CD4-positive, alpha-beta T cell treated with Interleukin-17A for 1 hour (primary cell): ENCODE data around the gene COA8.

Experiments
- DNase-seq: peaks from one replicate; pipeline ENCODE4 v3.0.0-alpha.2; 2020

COA8 gene

DNA sequence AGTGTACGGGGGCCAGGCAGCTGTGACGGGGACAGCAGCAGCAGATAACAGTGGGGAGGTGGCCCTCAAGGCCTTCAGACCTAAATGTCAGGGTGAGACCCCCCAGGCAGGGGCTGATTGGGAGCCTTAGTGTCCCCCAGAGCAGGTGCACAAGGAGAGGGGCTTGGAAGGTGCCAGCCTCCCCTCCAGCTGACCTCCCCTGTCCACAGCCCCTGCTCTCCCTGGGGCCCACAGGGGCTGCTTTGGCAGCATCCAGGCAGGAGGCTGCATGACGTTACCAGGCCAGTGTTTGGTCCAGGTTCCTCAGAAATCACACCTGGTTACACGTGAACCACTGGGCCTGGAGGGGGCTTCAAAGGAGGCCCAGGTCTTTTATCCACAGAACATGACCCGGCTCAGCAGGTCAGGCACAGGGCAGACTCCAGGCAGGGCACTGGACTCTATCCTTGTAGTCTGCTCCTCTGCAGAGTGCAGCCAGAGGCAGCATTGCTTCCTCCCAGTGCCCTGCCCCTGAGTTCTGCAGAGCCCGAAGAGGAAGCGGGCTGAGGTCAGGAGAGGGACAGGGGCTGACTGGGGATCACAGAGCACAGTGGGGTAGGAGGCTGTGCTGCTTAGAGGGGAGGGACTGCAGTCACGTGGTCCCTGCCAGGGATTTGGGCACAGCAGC is 36.4 kb upstream of the COA8 start:
- DNase-seq, result no peak

DNA sequence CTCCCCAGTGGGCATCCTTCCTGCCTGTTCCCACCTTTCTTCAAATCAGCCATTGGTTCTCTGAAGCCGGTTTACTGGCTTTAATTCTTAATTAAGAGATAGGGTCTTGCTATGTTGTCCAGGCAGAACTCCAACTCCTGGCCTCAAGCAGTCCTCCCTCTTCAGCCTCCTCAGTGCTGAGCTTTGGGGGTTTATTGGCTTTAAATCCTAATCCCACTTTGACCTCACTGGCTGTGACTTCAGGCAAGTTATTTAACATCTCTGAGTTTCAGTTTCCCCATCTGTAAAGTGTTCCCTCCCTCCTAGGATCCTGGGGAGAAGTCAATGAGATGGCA is 35.9 kb upstream of the COA8 start:
- no peak for DNase-seq

DNA sequence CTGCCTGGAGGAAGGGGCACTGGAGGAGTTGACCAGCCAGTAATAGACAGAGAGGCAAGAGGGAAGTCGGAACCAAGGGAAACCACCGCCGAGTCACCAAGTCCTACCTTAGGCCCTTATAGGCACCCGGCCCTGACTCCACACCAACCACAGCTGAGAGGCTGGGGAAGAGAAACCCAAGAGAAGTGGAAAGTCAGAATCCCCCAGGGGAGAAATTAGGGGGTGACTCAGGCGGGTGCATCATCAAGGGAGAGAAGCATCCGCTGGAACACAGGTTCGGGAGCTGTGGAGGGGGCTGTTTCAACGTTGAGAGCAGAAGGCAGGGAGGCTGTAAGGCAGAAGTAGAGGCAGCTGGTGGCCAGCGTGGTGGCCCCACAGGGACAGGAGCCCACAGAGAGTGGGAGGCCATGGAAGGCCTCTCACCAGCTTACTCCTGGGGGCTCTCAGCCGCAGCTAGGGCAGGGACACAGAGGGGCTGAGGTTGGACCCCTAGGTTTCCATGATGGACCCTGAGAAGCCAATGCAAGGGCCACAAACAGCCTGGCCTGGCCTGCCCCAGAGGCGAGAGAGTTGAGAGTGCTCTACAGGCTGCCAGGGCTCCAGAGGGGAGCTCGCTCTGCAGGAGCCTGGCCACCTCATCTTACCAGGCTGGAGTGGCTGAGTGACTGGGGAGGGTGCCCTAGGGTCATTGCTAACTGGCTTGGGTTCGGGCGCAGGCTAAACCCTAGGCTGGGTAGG is 35.2 kb upstream of the COA8 start:
- DNase-seq, result no peak

DNA sequence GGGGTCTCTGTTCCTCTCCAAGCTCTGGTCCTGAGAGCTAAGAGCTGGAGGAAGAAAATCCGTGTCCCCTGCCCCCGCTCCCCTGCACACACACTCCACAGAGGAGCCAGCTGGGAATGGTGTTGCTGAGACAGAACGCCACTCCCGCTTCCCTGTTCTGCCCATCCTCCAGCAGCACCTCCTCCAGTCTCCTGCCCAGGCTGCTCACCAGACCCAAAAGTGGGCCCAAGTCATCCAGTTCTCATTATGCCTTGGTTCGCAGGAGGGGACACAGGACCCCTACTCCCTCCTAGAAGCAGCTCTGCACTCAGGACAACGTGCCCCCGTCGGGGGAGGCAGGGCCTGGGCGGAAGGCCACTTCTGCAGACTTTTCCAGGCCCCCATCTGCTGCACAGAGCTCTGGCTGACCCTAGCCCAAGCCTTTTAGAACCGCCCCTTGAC is 34.6 kb upstream of the COA8 start:
- DNase-seq, result no peak

DNA sequence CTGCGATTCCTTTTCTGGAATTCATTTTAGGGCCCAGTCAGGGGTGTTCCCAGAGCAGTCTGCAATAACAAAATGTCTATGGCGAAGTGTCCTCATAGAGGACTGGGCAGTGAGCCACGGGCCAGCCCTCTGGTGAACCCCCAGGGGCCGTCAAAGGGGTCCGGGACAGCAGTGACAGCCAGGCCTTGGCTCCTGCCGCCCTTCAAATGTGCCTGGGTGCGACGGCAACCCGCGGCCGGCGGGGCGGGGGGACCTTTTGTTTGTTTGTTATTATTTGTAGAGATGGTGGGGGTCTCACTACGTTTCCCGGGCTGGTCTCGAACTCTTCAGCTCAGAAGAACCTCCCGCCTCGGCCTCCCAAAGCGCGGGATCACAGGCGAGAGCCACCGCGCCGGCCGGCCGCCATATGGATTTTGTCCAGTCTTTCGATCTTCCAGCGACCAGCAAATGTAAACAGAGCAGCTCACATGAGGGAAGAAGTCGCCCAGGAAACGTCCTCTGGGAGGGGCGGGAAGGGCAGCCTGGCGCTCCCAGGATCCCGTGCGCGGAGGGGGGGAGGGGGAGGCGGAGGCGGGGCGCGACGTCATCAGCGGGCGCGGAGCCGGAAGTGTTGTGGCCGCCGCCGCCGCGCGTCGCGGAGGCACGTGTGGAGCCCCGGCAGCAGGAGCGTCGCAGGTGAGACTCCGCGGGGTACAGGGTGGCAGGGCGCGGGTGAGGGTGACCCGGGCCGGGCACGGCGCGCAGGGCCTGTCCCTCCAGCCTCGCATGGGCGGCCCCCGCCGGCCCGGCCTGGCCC is 34.0 kb upstream of the COA8 start, which contains the start of gene TRMT61A:
TSS of gene TRMT61A (plus strand) at position 610 of the 796 bp plus-strand sequence. CDS start 783 bp downstream, outside the sequence.
- peak; percentile 85 for DNase-seq

DNA sequence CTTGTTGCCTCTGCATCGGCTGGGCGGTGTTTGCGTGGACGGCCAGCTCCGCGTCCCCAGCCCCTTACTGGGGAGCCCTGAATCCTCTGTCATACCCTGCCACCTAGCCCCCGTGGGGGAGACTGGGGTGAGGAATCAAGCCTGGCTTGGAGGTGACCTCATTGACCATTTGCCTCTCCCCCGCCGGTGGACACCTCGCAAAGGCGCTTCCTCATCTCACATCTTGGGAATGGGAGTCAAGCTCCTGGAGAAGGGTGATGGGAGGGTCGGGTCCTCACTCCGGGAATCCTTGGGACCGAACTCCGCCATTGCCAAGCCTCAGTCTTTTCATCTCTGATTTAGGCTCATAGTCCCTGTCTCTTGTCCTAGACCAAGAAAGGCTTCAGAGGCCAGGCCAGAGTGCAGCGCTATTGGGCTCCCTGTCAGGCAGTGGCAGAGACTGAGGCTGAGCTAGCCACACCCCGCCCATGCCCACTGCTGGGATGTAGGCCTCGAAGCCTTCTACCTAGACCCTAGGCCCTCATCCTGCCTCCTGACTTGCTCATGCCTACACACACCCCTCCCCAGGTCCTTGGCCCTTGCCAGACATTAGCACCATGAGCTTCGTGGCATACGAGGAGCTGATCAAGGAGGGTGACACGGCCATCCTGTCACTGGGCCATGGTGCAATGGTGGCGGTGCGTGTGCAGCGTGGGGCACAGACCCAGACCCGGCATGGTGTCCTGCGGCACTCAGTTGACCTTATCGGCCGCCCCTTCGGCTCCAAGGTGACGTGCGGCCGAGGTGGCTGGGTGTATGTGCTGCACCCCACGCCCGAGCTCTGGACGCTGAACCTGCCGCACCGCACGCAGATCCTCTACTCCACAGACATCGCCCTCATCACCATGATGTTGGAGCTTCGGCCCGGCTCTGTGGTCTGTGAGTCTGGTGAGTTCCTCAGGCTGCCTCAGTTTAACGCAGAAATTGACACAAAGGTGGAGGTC is 33.1 kb upstream of the COA8 start:
- no peak for DNase-seq

DNA sequence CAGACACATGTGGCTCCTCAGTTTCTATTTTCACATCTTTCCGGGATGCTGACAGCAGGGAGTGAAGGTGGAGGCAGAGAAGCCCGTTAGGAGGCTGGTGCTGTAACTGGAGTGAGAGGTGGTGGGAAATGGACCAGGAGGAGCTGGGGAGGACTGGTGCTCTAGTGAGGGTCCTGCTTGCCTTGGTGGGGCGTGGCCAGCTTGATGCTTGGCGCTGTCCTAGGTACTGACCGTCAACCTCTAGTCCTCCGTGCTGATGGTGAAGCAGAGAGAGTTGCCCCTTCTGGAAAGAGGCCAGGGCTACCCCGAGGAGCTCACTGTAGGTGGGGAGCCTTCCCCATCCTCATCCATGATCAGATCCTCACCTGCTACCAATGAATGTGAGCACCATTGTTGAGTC is 32.4 kb upstream of the COA8 start:
- no peak for DNase-seq

DNA sequence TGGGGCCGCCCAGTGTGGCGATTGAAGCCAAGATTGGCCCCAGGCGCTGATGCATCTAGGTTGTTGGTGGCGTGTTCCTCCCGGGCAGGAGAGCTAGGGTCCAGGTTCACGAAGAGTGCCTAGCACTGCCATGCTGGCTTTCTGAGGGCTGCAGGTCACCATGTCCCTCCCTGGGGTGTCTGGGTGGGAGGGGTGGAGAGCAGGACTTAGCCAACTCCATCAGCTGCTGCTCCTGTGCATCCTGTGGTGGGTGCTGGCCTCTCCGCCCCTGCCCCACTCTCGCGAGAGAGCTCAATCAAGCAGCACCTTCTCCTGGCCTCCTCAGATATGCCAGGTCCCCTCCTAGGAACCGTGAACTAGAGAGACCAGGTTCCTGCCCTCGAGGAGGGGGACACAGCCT is 31.9 kb upstream of the COA8 start:
- no peak for DNase-seq

DNA sequence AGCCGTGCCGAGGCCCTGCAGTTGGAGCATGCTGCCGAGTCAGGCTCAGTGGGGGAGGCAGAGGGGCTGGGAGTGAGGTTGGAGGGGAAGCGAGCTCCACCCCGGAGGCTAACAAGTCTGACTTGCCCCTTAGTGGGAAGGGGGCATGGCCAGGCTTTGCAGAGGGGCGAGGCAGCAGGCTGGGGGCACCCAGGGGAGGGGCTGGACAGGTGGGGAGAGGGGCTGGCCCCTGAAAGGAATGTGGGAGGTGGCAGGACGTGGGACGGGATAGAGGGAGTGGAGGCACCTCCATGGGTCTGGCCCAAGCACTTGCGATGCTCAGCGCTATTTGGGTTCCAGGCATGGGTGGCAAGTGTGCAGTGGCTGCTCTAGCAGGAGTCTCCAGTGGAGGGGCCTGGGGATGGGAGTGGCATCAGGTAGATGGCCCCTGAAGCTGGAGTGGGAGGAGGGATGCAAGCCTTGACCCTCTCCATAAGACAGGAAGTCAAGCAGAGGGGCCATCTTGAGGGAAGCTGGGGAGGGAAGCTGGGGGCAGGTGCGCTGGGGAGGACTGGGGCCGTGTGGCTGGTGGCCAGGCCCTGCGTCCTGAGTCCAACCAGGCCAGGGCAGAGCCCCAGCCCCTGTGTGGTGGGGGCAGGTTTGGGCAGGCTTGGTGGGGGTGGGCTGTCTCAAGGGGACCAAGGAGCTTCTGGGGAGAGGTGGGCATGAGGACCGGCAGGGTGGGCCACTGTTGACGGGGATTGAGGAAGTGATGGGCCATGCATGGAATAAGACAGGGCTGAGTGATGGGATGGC is 31.1 kb upstream of the COA8 start:
- no peak for DNase-seq

DNA sequence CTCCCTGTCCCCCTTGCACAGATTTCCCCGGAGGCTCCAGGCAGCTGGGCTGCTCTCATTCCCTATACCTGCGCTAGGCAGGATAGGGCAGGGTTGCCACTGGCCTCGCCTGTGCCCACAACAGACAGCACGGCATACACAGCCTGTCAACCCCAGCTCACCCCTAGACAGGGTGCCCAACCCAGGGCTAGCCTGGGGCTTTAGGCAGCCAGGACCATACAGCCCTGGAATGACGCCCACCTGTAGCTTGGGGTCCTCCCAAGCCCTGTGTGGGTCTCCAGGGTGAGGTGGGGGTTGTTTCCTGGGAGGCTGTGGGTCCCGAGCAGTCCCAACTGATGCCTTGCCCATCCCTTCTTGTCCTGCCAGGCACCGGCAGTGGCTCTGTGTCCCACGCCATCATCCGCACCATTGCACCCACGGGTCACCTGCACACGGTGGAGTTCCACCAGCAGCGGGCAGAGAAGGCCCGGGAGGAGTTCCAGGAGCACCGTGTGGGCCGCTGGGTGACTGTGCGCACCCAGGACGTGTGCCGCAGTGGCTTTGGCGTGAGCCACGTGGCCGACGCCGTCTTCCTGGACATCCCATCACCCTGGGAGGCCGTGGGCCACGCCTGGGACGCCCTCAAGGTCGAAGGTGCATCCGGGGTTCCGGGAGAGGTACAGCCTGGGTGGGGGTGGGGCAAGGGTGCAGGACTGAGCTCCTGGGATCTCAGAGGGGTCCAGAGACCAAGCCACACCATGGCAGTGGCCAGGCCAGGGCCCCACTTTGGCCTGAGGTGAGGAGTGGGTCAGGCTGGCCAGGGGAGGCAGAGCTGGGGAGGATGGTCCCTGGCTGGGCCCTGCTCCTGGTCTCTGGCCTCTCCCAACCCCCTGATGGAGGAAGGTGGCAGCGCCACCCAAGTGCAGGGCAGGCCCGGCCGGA is 30.3 kb upstream of the COA8 start:
- no peak for DNase-seq

DNA sequence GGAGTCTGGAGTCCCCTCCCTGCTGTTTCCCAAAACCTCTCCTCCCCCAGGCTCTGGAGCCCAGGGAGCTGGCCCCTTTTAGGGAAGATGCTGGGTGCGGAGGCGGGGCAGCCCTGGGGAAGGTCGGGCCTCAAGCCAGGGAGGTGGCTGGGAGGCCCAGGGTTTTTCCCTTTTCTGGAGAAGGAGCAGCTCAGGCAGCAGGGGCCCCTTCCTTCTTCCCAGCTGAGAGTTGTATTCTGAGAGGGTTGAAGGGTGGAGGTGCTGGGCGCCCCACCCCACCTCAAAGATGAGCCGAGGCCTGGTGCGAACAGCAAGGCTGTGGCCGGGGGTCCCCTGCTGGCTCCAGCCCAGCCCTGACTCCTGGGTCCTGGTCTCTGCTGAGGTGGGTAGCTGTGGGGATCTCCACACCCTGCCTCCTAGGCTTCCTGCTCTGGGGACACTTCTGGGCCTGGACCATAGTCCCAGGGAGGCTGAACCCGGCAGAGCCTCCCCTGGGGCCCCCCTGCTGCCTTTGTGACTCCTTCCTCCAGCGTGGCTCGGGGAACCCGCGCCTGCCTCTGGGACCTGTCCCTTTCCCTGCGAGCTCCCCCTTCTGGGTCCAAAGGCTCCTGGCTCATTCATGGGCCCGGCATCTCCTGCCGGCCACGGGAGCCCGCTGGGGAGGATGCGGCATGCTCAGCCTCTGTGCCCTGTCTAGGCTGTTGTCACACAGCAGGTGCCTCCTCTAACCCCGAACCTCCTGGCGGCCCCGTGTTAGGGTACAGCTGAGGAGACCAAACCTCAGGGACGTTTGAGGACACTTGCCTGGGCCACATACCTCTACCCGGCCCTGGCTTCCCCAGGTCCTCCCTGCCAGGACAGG is 29.4 kb upstream of the COA8 start:
- DNase-seq, result no peak

DNA sequence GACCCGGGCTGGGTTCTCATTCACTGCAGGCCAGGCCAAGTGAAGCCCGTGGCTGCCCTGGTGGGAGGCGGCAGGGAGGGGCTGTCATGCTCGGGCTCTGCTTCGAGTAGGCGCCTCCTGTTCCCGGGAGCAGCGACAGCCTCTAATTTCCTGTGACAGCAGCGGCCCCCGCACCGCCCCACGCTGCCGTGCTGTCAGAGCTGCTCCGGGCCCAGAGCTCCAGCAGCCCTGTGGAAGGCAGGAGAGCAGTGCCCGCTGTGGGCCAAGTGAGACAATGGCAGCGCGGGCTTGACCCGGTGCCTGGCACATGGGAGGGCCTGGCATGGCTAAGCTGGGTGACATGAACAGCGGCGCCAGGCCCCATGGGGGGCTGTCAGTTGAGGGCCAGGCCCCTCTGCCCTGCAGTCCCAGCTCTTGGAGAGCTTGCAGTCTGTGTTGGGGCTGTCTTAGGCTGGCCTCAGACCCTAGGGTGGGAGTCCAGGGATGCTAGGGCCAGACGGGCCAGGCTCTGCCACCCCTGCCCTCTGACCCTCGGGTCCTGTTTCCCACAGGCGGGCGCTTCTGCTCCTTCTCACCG is 28.7 kb upstream of the COA8 start:
- DNase-seq, result no peak

DNA sequence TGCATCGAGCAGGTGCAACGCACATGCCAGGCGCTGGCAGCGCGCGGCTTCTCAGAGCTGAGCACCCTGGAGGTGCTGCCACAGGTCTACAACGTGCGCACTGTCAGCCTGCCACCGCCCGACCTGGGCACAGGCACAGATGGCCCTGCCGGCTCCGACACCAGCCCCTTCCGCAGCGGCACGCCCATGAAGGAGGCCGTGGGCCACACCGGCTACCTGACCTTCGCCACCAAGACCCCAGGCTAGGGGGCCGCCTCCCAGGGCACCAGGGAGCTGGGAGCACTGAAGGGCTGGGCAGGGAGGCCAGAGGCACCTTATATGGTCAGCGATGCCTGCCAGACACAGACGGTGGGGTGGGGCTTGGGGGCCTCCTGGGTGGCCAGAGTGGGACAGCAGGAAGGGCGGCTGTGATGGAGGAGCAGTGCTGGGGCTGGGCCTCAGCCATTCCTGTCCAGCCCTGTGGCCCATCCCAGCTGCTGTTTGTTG is 28.1 kb upstream of the COA8 start:
- DNase-seq, result no peak

DNA sequence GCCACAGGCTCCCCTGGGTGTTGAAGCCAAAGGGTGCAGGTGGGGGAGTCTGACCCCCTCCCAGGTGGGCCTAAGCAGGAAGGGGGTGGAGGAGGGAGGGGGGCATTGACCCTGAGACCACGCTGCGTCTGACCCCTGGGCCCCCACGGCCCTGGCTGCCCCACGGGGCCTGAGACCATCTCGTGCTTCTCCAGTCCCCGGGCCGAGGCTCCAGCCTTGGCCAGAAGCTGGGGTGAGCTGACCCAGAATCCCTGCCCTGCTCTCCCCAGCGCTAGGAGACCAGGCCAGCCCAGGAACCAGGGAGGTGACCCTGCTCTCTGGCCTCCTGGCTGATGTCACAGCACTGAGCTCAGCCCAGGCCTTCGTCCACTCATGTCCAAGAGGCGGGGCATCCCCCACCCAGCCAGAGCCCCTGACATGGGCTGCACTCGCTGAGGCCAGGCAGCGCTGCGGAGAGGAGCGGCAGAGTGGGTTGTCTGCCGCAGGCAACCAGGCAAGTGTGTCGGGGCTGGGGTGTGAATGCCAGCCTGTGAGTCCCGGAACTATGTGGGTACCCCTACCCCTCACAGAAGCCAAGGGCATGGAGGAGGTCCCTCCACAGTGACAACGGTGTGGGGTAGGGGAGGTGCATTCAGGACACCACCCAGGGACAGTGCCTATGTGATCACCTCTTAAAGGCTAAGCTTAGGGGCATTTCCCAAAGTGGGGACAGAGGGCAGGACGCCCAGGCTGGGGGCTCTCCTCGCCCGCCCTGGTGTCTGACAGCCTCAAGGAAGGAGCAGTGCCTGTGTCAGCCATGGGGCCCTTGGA is 27.5 kb upstream of the COA8 start:
- no peak for DNase-seq

DNA sequence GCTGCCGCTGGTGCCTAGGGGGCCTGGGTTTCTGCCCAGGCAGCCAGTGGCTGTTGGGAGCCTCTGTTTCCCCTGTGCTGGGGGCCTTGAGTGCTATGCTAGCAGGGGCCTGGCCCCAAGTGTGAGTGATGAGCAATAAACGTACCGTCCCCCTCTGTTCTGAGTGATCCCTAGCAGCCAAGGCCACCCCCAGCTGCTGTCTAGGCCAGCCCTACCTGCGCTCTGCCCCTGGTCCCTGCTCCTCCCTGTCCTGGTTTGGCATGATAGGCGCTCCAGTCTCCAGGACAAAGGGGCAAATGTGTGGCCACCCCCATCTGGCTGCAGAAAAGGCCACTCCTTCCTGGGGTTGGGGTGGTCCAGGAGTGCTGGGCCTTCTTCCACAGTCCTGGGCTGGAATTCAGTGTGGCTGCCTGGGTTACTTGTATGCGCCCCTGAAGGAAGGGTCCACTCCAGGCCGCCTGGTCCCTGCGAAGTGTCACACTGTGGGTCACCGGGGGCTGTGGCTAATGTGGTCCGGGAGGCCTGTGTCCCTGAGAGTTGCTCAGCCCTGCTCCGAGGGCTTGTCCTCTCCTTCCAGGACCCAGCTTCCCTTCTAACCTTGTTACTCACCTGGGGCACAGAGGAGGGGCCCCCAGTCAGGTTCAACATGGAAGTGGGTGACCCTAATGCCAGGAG is 26.7 kb upstream of the COA8 start:
- DNase-seq, result no peak

DNA sequence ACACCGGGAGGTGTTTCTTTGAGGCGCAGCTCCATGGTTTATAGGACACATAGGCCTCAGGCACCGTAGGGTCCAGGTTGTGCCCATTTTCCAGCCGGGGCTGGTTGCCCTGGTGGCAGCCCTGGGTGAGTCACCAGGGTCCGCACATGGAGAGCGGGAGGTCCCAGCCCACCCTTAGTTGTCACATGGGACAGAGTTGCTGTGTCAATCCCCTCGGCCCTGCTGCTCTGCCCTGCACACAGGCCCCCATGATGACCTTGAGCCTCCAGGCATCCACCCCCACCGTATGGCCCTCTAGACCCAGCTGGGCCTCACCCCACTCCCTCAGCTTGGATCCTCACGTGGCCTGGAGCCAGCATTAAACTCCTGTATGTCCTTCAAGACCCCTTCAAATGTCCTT is 26.1 kb upstream of the COA8 start:
- DNase-seq, result no peak

DNA sequence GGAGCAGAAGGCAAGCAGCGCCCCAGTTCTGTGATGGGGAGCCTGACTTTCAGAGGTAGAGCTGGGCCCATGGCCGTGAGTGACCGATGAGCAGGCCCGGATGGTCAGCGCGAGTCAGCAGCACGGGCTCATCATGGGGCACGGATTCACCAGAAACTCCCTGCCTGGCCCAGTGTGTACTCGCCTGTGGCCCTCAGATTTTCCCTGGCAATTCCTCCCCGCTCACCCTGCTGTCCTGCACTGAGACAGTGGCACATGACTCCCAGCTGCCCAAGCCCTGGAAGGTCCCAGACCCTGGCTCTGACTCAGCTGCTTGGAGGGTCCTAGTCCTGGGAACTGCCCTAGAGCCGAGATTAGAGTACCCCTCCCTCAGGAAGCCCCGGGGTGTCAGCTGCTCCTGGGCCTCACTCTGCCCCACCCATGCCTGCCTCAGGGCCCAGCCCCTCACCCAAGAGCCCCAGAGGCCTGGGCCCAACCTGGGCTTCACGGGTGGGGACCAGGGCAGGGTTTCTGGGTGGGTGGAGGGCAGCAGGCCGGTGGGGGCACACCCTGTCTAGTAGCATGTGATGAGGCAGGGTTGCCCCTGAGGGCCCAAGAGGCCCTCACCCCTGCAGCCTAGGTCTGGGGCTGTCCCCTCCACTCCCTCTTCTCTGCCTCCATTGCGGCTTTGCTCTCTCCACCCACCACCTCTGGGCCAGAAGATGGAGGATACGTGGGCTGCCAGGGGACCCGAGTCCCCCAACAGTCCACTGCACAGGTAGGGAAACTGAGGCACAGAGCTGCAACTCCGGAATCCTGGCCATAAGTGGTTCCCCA is 25.4 kb upstream of the COA8 start:
- DNase-seq, result no peak
